HG03159 (cell line): Measurements from ENCODE around the gene IGHMBP2.

ENCODE experiments used
- ATAC-seq: cut with Tn5 transposase; IDR thresholded peaks from one replicate; pipeline ENCODE4 v1.9.1; 2021; ENCODE audit warnings: mild to moderate bottlenecking, moderate library complexity; ENCODE audit not compliant: unreplicated experiment

The IGHMBP2 gene

GRCh38 chr11:68889948-68890446, 13.7 kb upstream of the IGHMBP2 start:
- no peak for ATAC-seq

- ATAC-seq, result no peak
These were observed 13.0 kb upstream of the IGHMBP2 start for GRCh38 chr11:68890490-68891231.

- no peak for ATAC-seq
These were observed 12.2 kb upstream of the IGHMBP2 start for GRCh38 chr11:68891351-68891948.

GRCh38 chr11:68892576-68892975, 11.1 kb upstream of the IGHMBP2 start:
- ATAC-seq, result no peak

GRCh38 chr11:68893282-68893681, 10.4 kb upstream of the IGHMBP2 start:
- no peak for ATAC-seq

GRCh38 chr11:68896171-68896959, 7.3 kb upstream of the IGHMBP2 start:
- no peak for ATAC-seq

GRCh38 chr11:68897441-68897840, 6.2 kb upstream of the IGHMBP2 start:
- ATAC-seq, result no peak

- no peak for ATAC-seq
These were observed 2.8 kb upstream of the IGHMBP2 start for GRCh38 chr11:68900835-68901381.

- peak; percentile 9 for ATAC-seq
These were observed 657 bp downstream of the IGHMBP2 start for GRCh38 chr11:68904248-68904847.

- no peak for ATAC-seq
These were observed 2.0 kb downstream of the IGHMBP2 start for GRCh38 chr11:68905421-68906360.

GRCh38 chr11:68908273-68908672, 4.6 kb downstream of the IGHMBP2 start:
- no peak for ATAC-seq

GRCh38 chr11:68910965-68911364, 7.3 kb downstream of the IGHMBP2 start:
- no peak for ATAC-seq

GRCh38 chr11:68911731-68912130, 8.0 kb downstream of the IGHMBP2 start:
- ATAC-seq, result no peak

GRCh38 chr11:68912254-68912653, 8.6 kb downstream of the IGHMBP2 start:
- no peak for ATAC-seq

- ATAC-seq, result no peak
These were observed 9.5 kb downstream of the IGHMBP2 start for GRCh38 chr11:68913188-68913587.

- ATAC-seq, result no peak
These were observed 11.1 kb downstream of the IGHMBP2 start for GRCh38 chr11:68914761-68915160.

GRCh38 chr11:68916439-68916838, 12.7 kb downstream of the IGHMBP2 start:
- ATAC-seq, result no peak

GRCh38 chr11:68923614-68924013, 19.9 kb downstream of the IGHMBP2 start:
- no peak for ATAC-seq

GRCh38 chr11:68924073-68924925, 20.6 kb downstream of the IGHMBP2 start:
- no peak for ATAC-seq
